HepG2 (cell line): ENCODE results near the gene CCDC97. TPM values are rescaled to one million over a fixed set of nuclear protein-coding genes. Genes with fewer than 3 reads are reported as not detected.

Experiments
- CC2D1A ChIP-seq: sonication (generic); formaldehyde crosslinking; IDR thresholded peaks from 2 replicates; pipeline ENCODE4 v1.8.1; 2023; ENCODE audit warnings: mild to moderate bottlenecking, missing genetic modification reagents
- CTCF ChIP-seq: sonication (generic); formaldehyde crosslinking; IDR thresholded peaks from 2 replicates; pipeline ENCODE4 v1.5.0; 2020; ENCODE audit warnings: mild to moderate bottlenecking, missing genetic modification reagents, moderate library complexity
- DZIP1 ChIP-seq: sonication (generic); formaldehyde crosslinking; IDR thresholded peaks from 2 replicates; pipeline ENCODE4 v1.5.0; 2020; ENCODE audit warnings: mild to moderate bottlenecking, missing genetic modification reagents
- HCFC1 ChIP-seq: fragments of 150-350 bp; IDR thresholded peaks from 2 replicates; pipeline ENCODE4 v1.6.1; 2014; ENCODE audit warnings: low read depth, low read length
- HOMEZ ChIP-seq: IDR thresholded peaks from 2 replicates; pipeline ENCODE4 v1.6.1; 2016; ENCODE audit warnings: low read depth
- HOXA9 ChIP-seq: sonication (generic); formaldehyde crosslinking; IDR thresholded peaks from 2 replicates; pipeline ENCODE4 v1.8.1; 2022; ENCODE audit warnings: missing genetic modification reagents, mild to moderate bottlenecking, moderate library complexity, borderline replicate concordance
- PCBP1 ChIP-seq: fragments of 200-400 bp; formaldehyde crosslinking; IDR thresholded peaks from 2 replicates; pipeline ENCODE4 v1.6.1; 2017; ENCODE audit warnings: mild to moderate bottlenecking, low read depth, low read length, borderline replicate concordance
- POGK ChIP-seq: sonication (generic); formaldehyde crosslinking; conservative IDR thresholded peaks from 2 replicates; pipeline ENCODE4 v1.8.0; 2022; ENCODE audit warnings: mild to moderate bottlenecking, moderate library complexity, missing genetic modification reagents
- SP140L ChIP-seq: sonication (generic); formaldehyde crosslinking; IDR thresholded peaks from 2 replicates; pipeline ENCODE4 v1.4.0; 2020; ENCODE audit warnings: missing genetic modification reagents, borderline replicate concordance
- XRCC5 ChIP-seq: fragments of 200-400 bp; formaldehyde crosslinking; optimal IDR thresholded peaks from 2 replicates; pipeline ENCODE3; 2017; ENCODE audit warnings: mild to moderate bottlenecking, low read length
- ZBTB42 ChIP-seq: sonication (generic); formaldehyde crosslinking; IDR thresholded peaks from 2 replicates; pipeline ENCODE4 v1.5.0; 2020; ENCODE audit warnings: mild to moderate bottlenecking, missing genetic modification reagents
- ZFP36 ChIP-seq: fragments of 150-350 bp; IDR thresholded peaks from 2 replicates; pipeline ENCODE4 v1.6.1; 2018; ENCODE audit warnings: borderline replicate concordance, low read length, low read depth; ENCODE audit not compliant: partially characterized antibody
- ZNF17 ChIP-seq: sonication (generic); formaldehyde crosslinking; IDR thresholded peaks from 2 replicates; pipeline ENCODE4 v1.5.0; 2020; ENCODE audit warnings: mild to moderate bottlenecking, missing genetic modification reagents
- ZNF484 ChIP-seq: sonication (generic); formaldehyde crosslinking; IDR thresholded peaks from 2 replicates; pipeline ENCODE4 v1.5.1; 2020; ENCODE audit warnings: mild to moderate bottlenecking, low read depth, missing genetic modification reagents, borderline replicate concordance
- ZNF501 ChIP-seq: sonication (generic); formaldehyde crosslinking; IDR thresholded peaks from 2 replicates; pipeline ENCODE4 v1.5.1; 2020; ENCODE audit warnings: mild to moderate bottlenecking, moderate library complexity, missing genetic modification reagents
- ZNF503 ChIP-seq: sonication (generic); formaldehyde crosslinking; IDR thresholded peaks from 2 replicates; pipeline ENCODE4 v1.4.0; 2020; ENCODE audit warnings: missing genetic modification reagents
- ZNF510 ChIP-seq: sonication (generic); formaldehyde crosslinking; IDR thresholded peaks from 2 replicates; pipeline ENCODE4 v1.4.0; 2020; ENCODE audit warnings: low read depth, mild to moderate bottlenecking, missing genetic modification reagents
- ZNF567 ChIP-seq: sonication (generic); formaldehyde crosslinking; IDR thresholded peaks from 2 replicates; pipeline ENCODE4 v1.8.1; 2023; ENCODE audit warnings: mild to moderate bottlenecking, missing genetic modification reagents, borderline replicate concordance
- ZNF678 ChIP-seq: sonication (generic); formaldehyde crosslinking; IDR thresholded peaks from 2 replicates; pipeline ENCODE4 v1.4.0; 2020; ENCODE audit warnings: mild to moderate bottlenecking, missing genetic modification reagents
- polyA plus RNA-seq, 8 experiments: library from polyadenylated mRNA; depleted of rRNA in 3 of 8; stranded (reverse) in 7 of 8; unstranded in 1 of 8; fragments of >200 nt; fragmentation: Illumina TruSeq in 4 of 8; extraction: Trizol in 4 of 8; gene quantifications; 2 replicates each; pipeline versions ENCODE4 v1.2.1 to v1.2.3, GENCODE V29; 2011 to 2016; ENCODE audit warnings: low read depth in 4 of 8, missing spikeins in 1 of 8, mixed read lengths in 1 of 8; ENCODE audit not compliant: insufficient read depth in 1 of 8
- total RNA-seq, 5 experiments: library from RNA; depleted of rRNA; stranded (reverse); fragments of >200 nt; fragmentation: Illumina TruSeq; extraction: Trizol; gene quantifications; 2 replicates each; pipeline ENCODE4 v1.2.3, GENCODE V29; 2016; ENCODE audit warnings: low read depth in 1 of 5

The CCDC97 gene
- total and polyA plus RNA-seq, 2 of the 13 experiments (the other 11 are each of a cell fraction or from before 2014, with no cell fraction given), result 6.2 to 7.3 TPM

GRCh38 chr19:41323430-41324125 is 13.6 kb downstream of the CCDC97 start (continued):
- TF ChIP-seq HOMEZ (no peak), HOXA9 (CRISPR knock-in tag) (no peak; the same call in 1 of the 2 replicates), CC2D1A (CRISPR knock-in tag) (no peak), ZFP36 (no peak), XRCC5 (no peak), ZNF510 (0 out of 2 replicates have a peak, but pooled peaks have one; percentile 54), PCBP1 (no peak), ZNF678 (no peak), CTCF (CRISPR knock-in tag) (peak; percentile 42), ZNF17 (CRISPR knock-in tag) (no peak), ZNF503 (CRISPR knock-in tag) (no peak), POGK (0 out of 2 replicates have a peak, but pooled peaks have one; percentile 57), HCFC1 (no peak), ZNF567 (no peak; the same call in 1 of the 2 replicates), SP140L (CRISPR knock-in tag) (no peak), DZIP1 (CRISPR knock-in tag) (no peak), ZBTB42 (CRISPR knock-in tag) (no peak), ZNF484 (CRISPR knock-in tag) (no peak), ZNF501 (CRISPR knock-in tag) (0 out of 2 replicates have a peak, but pooled peaks have one; percentile 12)
